K562 (cell line): ENCODE measurements around the gene SIGLEC1. TPM values are rescaled to one million over a fixed set of nuclear protein-coding genes. Genes with fewer than 3 reads are reported as not detected.

Source experiments
- ATAC-seq: fragments of 200-7000 bp; cut with Tn5 transposase; 3 replicates; pipeline ENCODE4 v1.9.1; 2020; ENCODE audit warnings: moderate library complexity
- BruUV-seq: library from RNA; stranded (reverse); fragments of 400-500 nt; replicated peaks from 2 replicates; lab custom pipeline; 2021; lab: Mats Ljungman, UMichigan
- CTCF ChIA-PET: fragments of 300-600 bp; formaldehyde crosslinking; extraction: SDS; loops from one replicate; lab custom pipeline; 2021; ENCODE audit warnings: low intra/inter-chr PET ratio; lab: Yijun Ruan, JAX
- POLR2A ChIA-PET: fragments of 300-600, 350-650 bp; sonication (Branson Sonifier 250); formaldehyde crosslinking; extraction: SDS; loops from one replicate; lab custom pipeline; 2021; ENCODE audit warnings: antibody characterized with exemption, inconsistent platforms; lab: Yijun Ruan, JAX
- DNase-seq, 4 experiments: peaks; one replicate each; pipeline versions ENCODE4 v3.0.0 to v3.0.0-alpha.2; 2011 to 2018; ENCODE audit warnings: low spot score in 3 of 4, mixed read lengths in 3 of 4; ENCODE audit errors: extremely low read depth in 1 of 4
- FAIRE-seq: peaks from 2 replicates; lab custom pipeline; 2011; peaks lifted over from hg19 to GRCh38; lab: Jason Lieb, UNC
- H2AFZ ChIP-seq: 2 replicates; pipeline ENCODE4 v1.6.0; 2011; ENCODE audit warnings: low read depth, low read length, control low read depth, inconsistent platforms
- H3K27ac ChIP-seq: fragments of 200-600 bp; 3 replicates; pipeline ENCODE4 v1.8.0; 2011; ENCODE audit warnings: low read depth, mild to moderate bottlenecking, control low read depth, inconsistent platforms, low read length, moderate library complexity, mixed read lengths; ENCODE audit errors: extremely low read depth
- H3K27me3 ChIP-seq, 2 experiments: fragments of 300-600 bp in 1 of 2; 2 replicates in 1 of 2; 3 replicates in 1 of 2; pipeline versions ENCODE4 v1.6.0 to v1.8.0; 2011; ENCODE audit warnings: inconsistent platforms in 2 of 2, low read length in 2 of 2, mild to moderate bottlenecking in 1 of 2, mixed read lengths in 1 of 2, moderate library complexity in 1 of 2; ENCODE audit not compliant: control insufficient read depth in 2 of 2, insufficient read depth in 2 of 2
- H3K36me3 ChIP-seq: fragments of 300-600 bp; 3 replicates; pipeline ENCODE4 v1.8.0; 2011; ENCODE audit warnings: mild to moderate bottlenecking, low read length, inconsistent platforms; ENCODE audit not compliant: control insufficient read depth, insufficient read depth
- H3K4me1 ChIP-seq, 2 experiments: fragments of 200-600 bp in 1 of 2; replicated peaks in 1 of 2; 2 replicates in 1 of 2; 3 replicates in 1 of 2; pipeline versions ENCODE4 v1.5.1 to v1.8.0; 2011; ENCODE audit warnings: inconsistent platforms in 2 of 2, low read length in 2 of 2, mild to moderate bottlenecking in 1 of 2, mixed read lengths in 1 of 2, moderate library complexity in 1 of 2; ENCODE audit not compliant: control insufficient read depth in 2 of 2, insufficient read depth in 2 of 2
- H3K4me2 ChIP-seq: 2 replicates; pipeline ENCODE4 v1.6.1; 2011; ENCODE audit warnings: low read length, control low read depth, inconsistent platforms, mixed read lengths; ENCODE audit not compliant: insufficient read depth
- H3K4me3 ChIP-seq: fragments of 200-600 bp; sonication (generic), shearing (Covaris generic); 2 replicates; pipeline ENCODE4 v1.5.1; 2016; ENCODE audit warnings: control low read depth, inconsistent platforms
- H3K79me2 ChIP-seq: fragments of 200-600 bp; 3 replicates; pipeline ENCODE4 v1.8.0; 2011; ENCODE audit warnings: low read length, inconsistent platforms; ENCODE audit not compliant: control insufficient read depth, insufficient read depth
- H3K9ac ChIP-seq, 2 experiments: 2 replicates each; pipeline versions ENCODE4 v1.6.0 to v1.6.1; 2011; ENCODE audit warnings: low read depth in 2 of 2, low read length in 2 of 2, control low read depth in 1 of 2, inconsistent platforms in 1 of 2, mild to moderate bottlenecking in 1 of 2, mixed read lengths in 1 of 2; ENCODE audit not compliant: insufficient read depth in 1 of 2
- H3K9me1 ChIP-seq: one replicate; pipeline ENCODE4 v1.6.0; 2011; ENCODE audit warnings: inconsistent platforms, mild to moderate bottlenecking, low read length, moderate library complexity; ENCODE audit not compliant: control insufficient read depth, insufficient read depth
- H3K9me3 ChIP-seq: replicated peaks from 2 replicates; pipeline ENCODE4 v1.5.1; 2011; ENCODE audit warnings: low read depth, low read length, inconsistent platforms; ENCODE audit not compliant: control insufficient read depth, insufficient read depth
- H4K20me1 ChIP-seq: replicated peaks from 2 replicates; pipeline ENCODE4 v1.6.1; 2011; ENCODE audit warnings: low read length, inconsistent platforms, mixed read lengths; ENCODE audit not compliant: control insufficient read depth, insufficient read depth
- FOXM1 ChIP-seq, 2 experiments: fragments of 450-650 bp in 1 of 2; sonication (generic) in 1 of 2; formaldehyde crosslinking in 1 of 2; IDR thresholded peaks; 2 replicates each; pipeline versions ENCODE4 v1.6.1 to v1.9.0; 2017 to 2022; ENCODE audit warnings: low read depth in 2 of 2, mild to moderate bottlenecking in 2 of 2, missing genetic modification reagents in 1 of 2, moderate library complexity in 1 of 2
- TFAP4 ChIP-seq: sonication (generic); formaldehyde crosslinking; IDR thresholded peaks from 2 replicates; pipeline ENCODE4 v1.8.0; 2022; ENCODE audit warnings: missing genetic modification reagents, mild to moderate bottlenecking, moderate library complexity, borderline replicate concordance
- WGBS: fragments of 100-300 bp; shearing (Covaris generic); methylation state at CpG from one replicate; pipeline ENCODE4 v1.1.6; 2016; ENCODE audit warnings: low coverage, mixed read lengths; ENCODE audit not compliant: insufficient coverage; ENCODE audit errors: missing lambda C conversion rate; 5-methylcytosine and 5-hydroxymethylcytosine counted together
- in situ Hi-C: fragments of 300-500 bp; cut with MboI; formaldehyde crosslinking; loops from 4 replicates; pipeline ENCODE4 v1.15.0; 2018; ENCODE audit warnings: inconsistent platforms, mixed read lengths
- intact Hi-C: fragments of 100-400 bp; cut with micrococcal nuclease; formaldehyde crosslinking; loops from 2 replicates; pipeline ENCODE4 v1.14.2; 2022
- polyA plus RNA-seq, 8 experiments: library from polyadenylated mRNA; depleted of rRNA in 4 of 8; stranded (reverse) in 5 of 8; unstranded in 3 of 8; fragments of >200 nt; fragmentation: Nextera tagmentation in 2 of 8; fragmentation: Illumina TruSeq in 1 of 8; extraction: Ambion mirVana in 2 of 8; extraction: Trizol in 1 of 8; gene quantifications; 2 replicates each; pipeline versions ENCODE4 v1.2.1 to v1.2.3, GENCODE V29; 2011 to 2014; ENCODE audit warnings: inconsistent platforms in 1 of 8, missing spikeins in 1 of 8
- total RNA-seq, 7 experiments: library from RNA; depleted of rRNA in 6 of 7; stranded (reverse); fragments of >200 nt in 6 of 7; fragmentation: Illumina TruSeq in 2 of 7; extraction: Trizol in 2 of 7; gene quantifications; 2 replicates each; pipeline versions ENCODE4 v1.2.1 to v1.2.3, GENCODE V29; 2011 to 2021; ENCODE audit warnings: low replicate concordance in 1 of 7

SIGLEC1 gene
- total and polyA plus RNA-seq, 9 of the 15 experiments (the other 6 are each of a cell fraction or from before 2014, with no cell fraction given), result 0.05 to 0.07 TPM; not detected in 7

GRCh38 chr20:3697588-3698305, 14.7 kb downstream of the SIGLEC1 start:
- ChIA-PET POLR2A (interaction anchor here (0.6 to 1.3 kb wide), 3 partner anchors 68 to 268 kb away, joined by 3 to 4 read pairs (median 3); no protein-coding TSS in a partner anchor), CTCF (no interaction called here)
- in situ Hi-C loops (no loop called here), intact Hi-C loops (no loop called here)
- Histone ChIP-seq H3K27me3 (peaks cover 0 to 34% of the 10 kb centered on the region in 2 experiments; a peak in 3 of 5 replicates), H3K79me2 (no peaks in the 10 kb centered on the region), H3K4me2 (no peak overlapping the region), H3K27ac (no peak overlapping the region), H3K9me1 (no peaks in the 10 kb centered on the region), H3K4me1 (peaks cover 0 to 23% of the 10 kb centered on the region in 2 experiments; a peak in 2 of 5 replicates), H3K4me3 (no peak overlapping the region), H4K20me1 (no peaks in the 10 kb centered on the region), H3K9ac (no peak overlapping the region), H2AFZ (no peak overlapping the region), H3K9me3 (no peaks in the 10 kb centered on the region), H3K36me3 (no peaks in the 10 kb centered on the region)
- WGBS, result 2% methylated on average over 8 of the region's 18 CpGs
- no TSS peak for BruUV-seq
- no peak for ATAC-seq
- DNase-seq, result no peak
- no peak for FAIRE-seq
- no peak for TF ChIP-seq FOXM1 (IDR thresholded peaks at IDR 0.05; ENCODE audit: low read depth)
- no peak for TF ChIP-seq FOXM1 (CRISPR knock-in tag; IDR thresholded peaks at IDR 0.05; ENCODE audit: low read depth)
- TF ChIP-seq TFAP4 (CRISPR knock-in tag), result 0 out of 2 replicates have a peak, but pooled peaks have one; percentile 15
